H9 (cell line): ENCODE data around the gene SPECC1. TPM values are rescaled to one million over a fixed set of nuclear protein-coding genes. Genes with fewer than 3 reads are reported as not detected.
A peak's percentile ranks its signal among the peaks of the same experiment; 100 is the strongest.

ENCODE experiments used
- DNase-seq: peaks from one replicate; pipeline ENCODE4 v3.0.0-alpha.2; 2017
- H2AFZ ChIP-seq: one replicate; pipeline ENCODE4 v1.6.1; 2013; ENCODE audit warnings: mild to moderate bottlenecking, low read length, control low read depth, moderate library complexity
- H2AK5ac ChIP-seq: 2 replicates; pipeline ENCODE4 v1.6.1; 2013; ENCODE audit warnings: low read length, control low read depth, mixed read lengths; ENCODE audit not compliant: insufficient read length
- H2BK120ac ChIP-seq: one replicate; pipeline ENCODE4 v1.6.1; 2013; ENCODE audit warnings: low read depth, mild to moderate bottlenecking, low read length, control low read depth, inconsistent platforms; ENCODE audit not compliant: poor library complexity, severe bottlenecking
- H2BK12ac ChIP-seq: 2 replicates; pipeline ENCODE4 v1.6.1; 2013; ENCODE audit warnings: low read length, control low read depth, mixed read lengths, low read depth; ENCODE audit not compliant: insufficient read length
- H2BK15ac ChIP-seq: 2 replicates; pipeline ENCODE4 v1.6.1; 2013; ENCODE audit warnings: low read depth, low read length, control low read depth
- H2BK20ac ChIP-seq: one replicate; pipeline ENCODE4 v1.6.1; 2013; ENCODE audit warnings: low read depth, mild to moderate bottlenecking, low read length, control low read depth, inconsistent platforms; ENCODE audit not compliant: poor library complexity, severe bottlenecking
- H2BK5ac ChIP-seq: 2 replicates; pipeline ENCODE4 v1.6.1; 2013; ENCODE audit warnings: low read length, control low read depth, mixed read lengths; ENCODE audit not compliant: insufficient read length
- H3K14ac ChIP-seq: 2 replicates; pipeline ENCODE4 v1.6.1; 2013; ENCODE audit warnings: low read length, control low read depth; ENCODE audit not compliant: insufficient read depth
- H3K18ac ChIP-seq: 2 replicates; pipeline ENCODE4 v1.6.1; 2013; ENCODE audit warnings: low read depth, mild to moderate bottlenecking, mixed read lengths, low read length, control low read depth; ENCODE audit not compliant: insufficient read length
- H3K23ac ChIP-seq: 2 replicates; pipeline ENCODE4 v1.6.1; 2013; ENCODE audit warnings: low read length, control low read depth, mixed read lengths, low read depth; ENCODE audit not compliant: insufficient read length
- H3K23me2 ChIP-seq: 2 replicates; pipeline ENCODE4 v1.6.1; 2013; ENCODE audit warnings: low read depth, mild to moderate bottlenecking, mixed read lengths, low read length, control low read depth; ENCODE audit not compliant: insufficient read length, poor library complexity, severe bottlenecking
- H3K27ac ChIP-seq: 2 replicates; pipeline ENCODE4 v1.5.1; 2013; ENCODE audit warnings: low read length, control low read depth, mixed read lengths, low read depth; ENCODE audit not compliant: insufficient read length
- H3K27me3 ChIP-seq: 2 replicates; pipeline ENCODE4 v1.6.1; 2013; ENCODE audit warnings: low read length, control low read depth, inconsistent platforms; ENCODE audit not compliant: insufficient read depth
- H3K4ac ChIP-seq: 2 replicates; pipeline ENCODE4 v1.6.1; 2013; ENCODE audit warnings: low read depth, mild to moderate bottlenecking, control low read depth, inconsistent platforms, low read length, moderate library complexity
- H3K4me1 ChIP-seq: 2 replicates; pipeline ENCODE4 v1.6.1; 2013; ENCODE audit warnings: low read length, control low read depth, inconsistent platforms; ENCODE audit not compliant: insufficient read depth
- H3K4me2 ChIP-seq: 2 replicates; pipeline ENCODE4 v1.6.1; 2013; ENCODE audit warnings: low read length, control low read depth, mixed read lengths; ENCODE audit not compliant: insufficient read length, insufficient read depth
- H3K56ac ChIP-seq: 2 replicates; pipeline ENCODE4 v1.6.1; 2013; ENCODE audit warnings: low read depth, mild to moderate bottlenecking, mixed read lengths, low read length, control low read depth; ENCODE audit not compliant: insufficient read length
- H3K79me1 ChIP-seq: 2 replicates; pipeline ENCODE4 v1.6.1; 2013; ENCODE audit warnings: low read depth, mild to moderate bottlenecking, moderate library complexity, low read length, control low read depth, inconsistent platforms; ENCODE audit not compliant: insufficient read depth, poor library complexity, severe bottlenecking
- H3K79me2 ChIP-seq: 2 replicates; pipeline ENCODE4 v1.6.1; 2013; ENCODE audit warnings: low read length, control low read depth, inconsistent platforms; ENCODE audit not compliant: insufficient read depth
- H3K9ac ChIP-seq: 2 replicates; pipeline ENCODE4 v1.6.1; 2013; ENCODE audit warnings: low read length, control low read depth, mixed read lengths; ENCODE audit not compliant: insufficient read length; ENCODE audit errors: extremely low read depth
- H3K9me3 ChIP-seq: one replicate; pipeline ENCODE4 v1.6.1; 2013; ENCODE audit warnings: low read depth, low read length, inconsistent platforms; ENCODE audit not compliant: control insufficient read depth
- H3T11ph ChIP-seq: one replicate; pipeline ENCODE4 v1.6.1; 2013; ENCODE audit warnings: mild to moderate bottlenecking, low read length, control low read depth, inconsistent platforms
- H4K20me1 ChIP-seq: one replicate; pipeline ENCODE4 v1.6.1; 2013; ENCODE audit not compliant: control insufficient read depth, insufficient read length, insufficient read depth
- H4K5ac ChIP-seq: 2 replicates; pipeline ENCODE4 v1.6.1; 2013; ENCODE audit warnings: low read depth, mild to moderate bottlenecking, mixed read lengths, low read length, control low read depth; ENCODE audit not compliant: insufficient read length
- H4K8ac ChIP-seq: replicated peaks from 2 replicates; pipeline ENCODE4 v1.6.1; 2013; ENCODE audit warnings: low read length, control low read depth, mixed read lengths, low read depth; ENCODE audit not compliant: insufficient read length
- H4K91ac ChIP-seq: 2 replicates; pipeline ENCODE4 v1.6.1; 2013; ENCODE audit warnings: low read depth, mild to moderate bottlenecking, moderate library complexity, mixed read lengths, low read length, control low read depth; ENCODE audit not compliant: insufficient read length
- H3K27ac Mint-ChIP-seq, 3 experiments: 2 replicates in 2 of 3; 3 replicates in 1 of 3; pipeline ENCODE4 v1.8.0; 2020 to 2021; ENCODE audit warnings: mixed read lengths in 3 of 3, mild to moderate bottlenecking in 1 of 3, moderate library complexity in 1 of 3
- H3K27me3 Mint-ChIP-seq: 2 replicates; pipeline ENCODE4 v1.8.0; 2021; ENCODE audit warnings: low read depth, mild to moderate bottlenecking, moderate library complexity, mixed read lengths
- H3K36me3 Mint-ChIP-seq, 3 experiments: 2 replicates in 2 of 3; 3 replicates in 1 of 3; pipeline ENCODE4 v1.8.0; 2020 to 2021; ENCODE audit warnings: low read depth in 3 of 3, mixed read lengths in 3 of 3; ENCODE audit not compliant: insufficient read depth in 1 of 3
- H3K4me1 Mint-ChIP-seq, 2 experiments: 2 replicates each; pipeline ENCODE4 v1.8.0; 2020; ENCODE audit warnings: mixed read lengths in 2 of 2
- H3K4me3 Mint-ChIP-seq, 2 experiments: 2 replicates in 1 of 2; 3 replicates in 1 of 2; pipeline ENCODE4 v1.8.0; 2020 to 2021; ENCODE audit warnings: mild to moderate bottlenecking in 2 of 2, mixed read lengths in 2 of 2, moderate library complexity in 1 of 2
- H3K9me3 Mint-ChIP-seq, 2 experiments: 2 replicates in 1 of 2; 3 replicates in 1 of 2; pipeline ENCODE4 v1.8.0; 2020; ENCODE audit warnings: mild to moderate bottlenecking in 2 of 2, mixed read lengths in 2 of 2, moderate library complexity in 1 of 2
- WGBS: extraction: QIAGEN DNeasy Blood & Tissue Kit; methylation state at CpG from one replicate; pipeline ENCODE4 v1.1.7; 2013; ENCODE audit warnings: missing lambda C conversion rate, low lambda C conversion rate, mixed read lengths; ENCODE audit not compliant: insufficient read length; ENCODE audit errors: extremely low coverage; 5-methylcytosine and 5-hydroxymethylcytosine counted together
- total RNA-seq: library from RNA; stranded (reverse); gene quantifications from 2 replicates; pipeline ENCODE4 v1.2.1, GENCODE V29; 2021
- TF ChIP-seq, protein P1 (sequence below): fragments of 200-600 bp; sonication (generic); conservative IDR thresholded peaks from 3 replicates; pipeline ENCODE4 v1.8.0; 2021; ENCODE audit warnings: antibody characterized with exemption, mild to moderate bottlenecking

The SPECC1 gene
- total RNA-seq, 1 experiment from 2014 or later = 65.7 TPM

- H3K27me3 ChIP-seq = no peaks in the 10 kb centered on the region
- no peaks in the 10 kb centered on the region for H3K23me2 ChIP-seq
- no peak overlapping the region for H4K91ac ChIP-seq
- H2BK20ac ChIP-seq = no peak overlapping the region
- no peak overlapping the region for H2BK15ac ChIP-seq
- no peak overlapping the region for H2BK5ac ChIP-seq
- TF ChIP-seq, protein P1, sequence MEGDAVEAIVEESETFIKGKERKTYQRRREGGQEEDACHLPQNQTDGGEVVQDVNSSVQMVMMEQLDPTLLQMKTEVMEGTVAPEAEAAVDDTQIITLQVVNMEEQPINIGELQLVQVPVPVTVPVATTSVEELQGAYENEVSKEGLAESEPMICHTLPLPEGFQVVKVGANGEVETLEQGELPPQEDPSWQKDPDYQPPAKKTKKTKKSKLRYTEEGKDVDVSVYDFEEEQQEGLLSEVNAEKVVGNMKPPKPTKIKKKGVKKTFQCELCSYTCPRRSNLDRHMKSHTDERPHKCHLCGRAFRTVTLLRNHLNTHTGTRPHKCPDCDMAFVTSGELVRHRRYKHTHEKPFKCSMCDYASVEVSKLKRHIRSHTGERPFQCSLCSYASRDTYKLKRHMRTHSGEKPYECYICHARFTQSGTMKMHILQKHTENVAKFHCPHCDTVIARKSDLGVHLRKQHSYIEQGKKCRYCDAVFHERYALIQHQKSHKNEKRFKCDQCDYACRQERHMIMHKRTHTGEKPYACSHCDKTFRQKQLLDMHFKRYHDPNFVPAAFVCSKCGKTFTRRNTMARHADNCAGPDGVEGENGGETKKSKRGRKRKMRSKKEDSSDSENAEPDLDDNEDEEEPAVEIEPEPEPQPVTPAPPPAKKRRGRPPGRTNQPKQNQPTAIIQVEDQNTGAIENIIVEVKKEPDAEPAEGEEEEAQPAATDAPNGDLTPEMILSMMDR = no peak
- H4K8ac ChIP-seq = no peak overlapping the region
- no peak overlapping the region for H3K23ac ChIP-seq
- no peak overlapping the region for H3T11ph ChIP-seq
- Mint-ChIP-seq H3K27me3 (no peaks in the 10 kb centered on the region), H3K9me3 (no peaks in the 10 kb centered on the region), H3K27ac (peak overlapping the region in 2 of 3 experiments; percentile 22 to 74; a peak in 2 of 7 replicates), H3K36me3 (peaks cover 42 to 61% (median 59%) of the 10 kb centered on the region in 3 experiments), H3K4me1 (peaks cover 34 to 38% of the 10 kb centered on the region in 2 experiments), H3K4me3 (no peak overlapping the region)
- H3K4me1 ChIP-seq = no peaks in the 10 kb centered on the region; the same call in 1 of the 2 replicates
- no peak overlapping the region for H3K14ac ChIP-seq
- H3K4ac ChIP-seq = no peak overlapping the region
- H3K9me3 ChIP-seq = no peaks in the 10 kb centered on the region
- H3K79me2 ChIP-seq = no peaks in the 10 kb centered on the region; the same call in 1 of the 2 replicates
- peaks cover 3% of the 10 kb centered on the region for H4K20me1 ChIP-seq
- no peak overlapping the region for H3K9ac ChIP-seq
- no peak overlapping the region for H3K56ac ChIP-seq
- no peaks in the 10 kb centered on the region for H3K79me1 ChIP-seq
- no peak overlapping the region for H2AK5ac ChIP-seq
- no peak overlapping the region for H3K27ac ChIP-seq
- no peak overlapping the region for H3K4me2 ChIP-seq
- no CpG with 5 or more reads among the region's 2 CpGs for WGBS
- no peak for DNase-seq
- no peak overlapping the region for H2BK12ac ChIP-seq
- no peak overlapping the region for H2AFZ ChIP-seq
- H4K5ac ChIP-seq = no peak overlapping the region
- H2BK120ac ChIP-seq = no peak overlapping the region
- no peak overlapping the region for H3K18ac ChIP-seq
These were observed 221.8 kb downstream of the SPECC1 start for GRCh38 chr17:20230924-20231323.
